Esophagus (tissue), 2 donors: Measurements from ENCODE around the gene OPTN. TPM values are rescaled to one million over a fixed set of nuclear protein-coding genes. Genes with fewer than 3 reads are reported as not detected.
"Not testable (repeated sequence)": the region's sequence is repeated elsewhere in the genome, so short reads cannot be mapped to it uniquely, and the experiment has no call there.

Experiments used
- H3K27ac ChIP-seq, 2 donors: one replicate each; pipeline ENCODE4 v1.5.1; 2013; ENCODE audit warnings: low read depth in 2 of 2, mild to moderate bottlenecking in 2 of 2, inconsistent platforms in 1 of 2, low read length in 1 of 2, moderate library complexity in 1 of 2
- H3K27me3 ChIP-seq, 2 donors: one replicate each; pipeline ENCODE4 v1.6.1; 2013; ENCODE audit warnings: low read length in 2 of 2, control low read depth in 1 of 2, mild to moderate bottlenecking in 1 of 2; ENCODE audit not compliant: insufficient read depth in 2 of 2, control insufficient read depth in 1 of 2
- H3K36me3 ChIP-seq, 2 donors: one replicate each; pipeline ENCODE4 v1.6.1; 2013; ENCODE audit warnings: low read length in 1 of 2; ENCODE audit not compliant: control insufficient read depth in 2 of 2, insufficient read depth in 2 of 2
- H3K4me1 ChIP-seq, 2 donors: one replicate each; pipeline ENCODE4 v1.6.1; 2013; ENCODE audit warnings: low read length in 1 of 2; ENCODE audit not compliant: control insufficient read depth in 2 of 2, insufficient read depth in 2 of 2
- H3K4me3 ChIP-seq, 2 donors: one replicate each; pipeline ENCODE4 v1.5.1; 2013; ENCODE audit warnings: low read length in 2 of 2, mild to moderate bottlenecking in 2 of 2, low read depth in 1 of 2, moderate library complexity in 1 of 2
- H3K9me3 ChIP-seq, 2 donors: one replicate each; pipeline ENCODE4 v1.6.1; 2013; ENCODE audit warnings: mild to moderate bottlenecking in 2 of 2, low read depth in 1 of 2, low read length in 1 of 2, moderate library complexity in 1 of 2; ENCODE audit not compliant: control insufficient read depth in 2 of 2, insufficient read depth in 1 of 2
- WGBS, 2 donors: extraction: QIAGEN DNeasy Blood & Tissue Kit; methylation state at CpG; one replicate each; pipeline ENCODE4 v1.1.7; 2013; 5-methylcytosine and 5-hydroxymethylcytosine counted together
- polyA plus RNA-seq, 2 donors: library from polyadenylated mRNA; stranded (reverse); fragments of 200-250 nt; gene quantifications; one replicate each; pipeline ENCODE4 v1.2.3, GENCODE V29; 2013
- donor health status: healthy with polysubstance abuse.
- donor health status: Bipolar disorder and iron deficiency.

Gene OPTN
- polyA plus RNA-seq, 2 donors: 29.1 to 34.2 TPM

- WGBS, 2 donors: 88 to 89% methylated on average over 4 of the region's 4 CpGs
Observed at GRCh38 chr10:13140627-13141190, 40.7 kb downstream of the OPTN start.

GRCh38 chr10:13143766-13144165, 43.8 kb downstream of the OPTN start:
- H3K4me3 ChIP-seq: no peak overlapping the region
- H3K4me1 ChIP-seq: peaks cover 0 to 2% of the 10 kb centered on the region in 2 donors
- 94 to 100% methylated on average over 1 of the region's 1 CpG for WGBS, 2 donors
- H3K27ac ChIP-seq: no peak overlapping the region
- no peaks in the 10 kb centered on the region for H3K27me3 ChIP-seq
- peaks cover 0 to 5% of the 10 kb centered on the region in 2 donors for H3K36me3 ChIP-seq
- H3K9me3 ChIP-seq: peaks cover 0 to 2% of the 10 kb centered on the region in 2 donors

More at GRCh38 chr10:13140627-13141190, 40.7 kb downstream of the OPTN start:
- Histone ChIP-seq H3K27me3 (no peaks in the 10 kb centered on the region), H3K27ac (no peak overlapping the region), H3K9me3 (no peaks in the 10 kb centered on the region), H3K36me3 (peaks cover 5 to 7% of the 10 kb centered on the region in 2 donors), H3K4me3 (no peak overlapping the region), H3K4me1 (no peaks in the 10 kb centered on the region)

- Histone ChIP-seq H3K27me3 (no peaks in the 10 kb centered on the region), H3K36me3 (peaks cover 0 to 5% of the 10 kb centered on the region in 2 donors), H3K9me3 (peaks cover 0 to 2% of the 10 kb centered on the region in 2 donors), H3K27ac (no peak overlapping the region), H3K4me1 (peaks cover 0 to 2% of the 10 kb centered on the region in 2 donors), H3K4me3 (no peak overlapping the region)
- 92 to 96% methylated on average over 3 of the region's 3 CpGs for WGBS, 2 donors
Observed at GRCh38 chr10:13144814-13145213, 44.9 kb downstream of the OPTN start.

- Histone ChIP-seq H3K4me3 (no peak overlapping the region), H3K4me1 (peaks cover 0 to 2% of the 10 kb centered on the region in 2 donors), H3K36me3 (no peaks in the 10 kb centered on the region), H3K27me3 (no peaks in the 10 kb centered on the region), H3K9me3 (peaks cover 0 to 2% of the 10 kb centered on the region in 2 donors), H3K27ac (no peak overlapping the region)
- WGBS, 2 donors: 89% methylated on average over 1 of the region's 1 CpG
Observed at GRCh38 chr10:13146379-13146778, 46.4 kb downstream of the OPTN start.

GRCh38 chr10:13147161-13147560, 47.2 kb downstream of the OPTN start:
- no peak overlapping the region for H3K4me3 ChIP-seq
- peaks cover 0 to 2% of the 10 kb centered on the region in 2 donors for H3K9me3 ChIP-seq
- H3K27me3 ChIP-seq: no peaks in the 10 kb centered on the region
- H3K4me1 ChIP-seq: peaks cover 0 to 2% of the 10 kb centered on the region in 2 donors
- H3K27ac ChIP-seq: no peak overlapping the region
- no peaks in the 10 kb centered on the region for H3K36me3 ChIP-seq

GRCh38 chr10:13152296-13152695, 52.3 kb downstream of the OPTN start:
- Histone ChIP-seq H3K36me3 (no peaks in the 10 kb centered on the region), H3K4me1 (no peaks in the 10 kb centered on the region), H3K27ac (no peak overlapping the region), H3K4me3 (no peak overlapping the region), H3K27me3 (no peaks in the 10 kb centered on the region), H3K9me3 (no peaks in the 10 kb centered on the region)
- 85 to 88% methylated on average over 3 of the region's 3 CpGs for WGBS, 2 donors

GRCh38 chr10:13155860-13156259, 55.9 kb downstream of the OPTN start:
- not testable (repeated sequence) for H3K36me3 ChIP-seq, H3K27me3 ChIP-seq, H3K9me3 ChIP-seq, H3K27ac ChIP-seq, H3K4me3 ChIP-seq, H3K4me1 ChIP-seq
- 86 to 88% methylated on average over 4 of the region's 4 CpGs for WGBS, 2 donors

GRCh38 chr10:13158401-13158800, 58.4 kb downstream of the OPTN start:
- no peak overlapping the region for H3K27ac ChIP-seq
- H3K4me1 ChIP-seq: peaks cover 0 to 3% of the 10 kb centered on the region in 2 donors
- H3K27me3 ChIP-seq: no peaks in the 10 kb centered on the region
- H3K9me3 ChIP-seq: no peaks in the 10 kb centered on the region
- 42 to 47% methylated on average over 27 to 32 of the region's 32 CpGs for WGBS, 2 donors
- H3K36me3 ChIP-seq: no peaks in the 10 kb centered on the region
- H3K4me3 ChIP-seq: peak overlapping the region; percentile 50 to 63

GRCh38 chr10:13160934-13161856, 61.2 kb downstream of the OPTN start, which contains the start of gene MCM10:
MCM10 (plus strand) TSS chr10:13161558; CDS start chr10:13164203, 2,645 bp downstream.
- Histone ChIP-seq H3K9me3 (no peaks in the 10 kb centered on the region), H3K36me3 (no peaks in the 10 kb centered on the region), H3K4me1 (peaks cover 0 to 3% of the 10 kb centered on the region in 2 donors), H3K27me3 (no peaks in the 10 kb centered on the region), H3K4me3 (peak within 1 kb of the TSS; percentile 48 to 56), H3K27ac (no peak within 1 kb of the TSS)
- 1% methylated on average over 56 of the region's 56 CpGs for WGBS, 2 donors
